ENCODE measurements around the gene ST13. TPM values are rescaled to one million over a fixed set of nuclear protein-coding genes. Genes with fewer than 3 reads are reported as not detected.

Gene ST13
- polyA plus RNA-seq, 1 donor from 2014 or later: 195 TPM

DNA sequence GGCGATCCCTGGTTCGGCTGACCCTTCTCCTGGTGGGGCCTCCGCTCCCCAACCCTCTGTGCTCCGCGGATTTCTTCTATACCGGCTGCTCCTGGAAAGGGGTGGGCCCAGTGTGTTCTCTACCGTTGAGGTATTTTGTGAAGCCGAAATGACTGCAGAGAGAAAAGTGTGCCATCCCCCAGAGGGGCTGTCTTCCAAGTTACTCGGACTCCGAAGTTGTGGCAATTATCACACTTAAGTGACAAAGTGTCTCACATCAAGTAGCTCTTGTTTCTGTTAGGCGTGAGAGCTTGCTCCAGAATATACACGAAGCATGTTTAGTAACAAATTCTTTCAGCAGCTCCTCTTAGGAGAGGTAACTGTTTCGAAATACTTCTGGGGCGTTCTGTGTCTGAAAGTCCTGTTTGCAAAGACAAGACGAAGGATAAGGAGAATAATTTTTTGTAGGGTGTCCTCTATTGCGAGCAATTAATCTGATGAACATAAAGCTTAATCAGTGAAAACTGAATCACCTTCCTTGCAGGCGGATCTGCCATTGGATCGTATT is 943 bp upstream of the ST13 start:
- Histone ChIP-seq H3F3A (ENCODE audit: insufficient read depth, low read length, poor library complexity, severe bottlenecking) (peaks cover 4% of the 10 kb centered on the region), H3K9ac (ENCODE audit: low read length) (peak overlapping the region; percentile 92), H3K4me3 (ENCODE audit: low read length) (peak overlapping the region; percentile 85), H3K4me2 (ENCODE audit: low read length) (peak overlapping the region; percentile 71), H2AFZ (ENCODE audit: low read depth, low read length) (peak overlapping the region; percentile 95), H3K9me3 (ENCODE audit: low read length) (no peaks in the 10 kb centered on the region), H3K36me3 (ENCODE audit: insufficient read depth, low read length) (no peaks in the 10 kb centered on the region), H3K79me2 (replicated peaks; ENCODE audit: insufficient read depth, low read length) (peaks cover 75% of the 10 kb centered on the region), H3K27ac (ENCODE audit: low read length) (peak overlapping the region; percentile 97), H4K20me1 (ENCODE audit: insufficient read depth) (peaks cover 3% of the 10 kb centered on the region), H3K27me3 (ENCODE audit: insufficient read depth, low read depth, low read length) (no peaks in the 10 kb centered on the region), H3K9me2 (ENCODE audit: insufficient read depth, low read length) (no peaks in the 10 kb centered on the region)
- TF ChIP-seq CTCF (IDR thresholded peaks at IDR 0.05; ENCODE audit: poor library complexity, severe bottlenecking) (no peak), MXI1 (conservative IDR thresholded peaks at IDR 0.05; ENCODE audit: poor library complexity, severe bottlenecking) (peak; percentile 2)

- TF ChIP-seq POLR2AphosphoS5 (IDR thresholded peaks at IDR 0.05) (no peak), CTCF (IDR thresholded peaks at IDR 0.05; ENCODE audit: poor library complexity, severe bottlenecking) (no peak), RAD21 (conservative IDR thresholded peaks at IDR 0.05) (no peak), SMC3 (conservative IDR thresholded peaks at IDR 0.05; ENCODE audit: poor library complexity) (peak; percentile 16), REST (IDR thresholded peaks at IDR 0.05; ENCODE audit: borderline replicate concordance) (peak; percentile 44), EP300 (conservative IDR thresholded peaks at IDR 0.05; ENCODE audit: poor library complexity, severe bottlenecking) (no peak), TAF1 (IDR thresholded peaks at IDR 0.05; ENCODE audit: low read depth) (peak; percentile 69), EZH2 (IDR thresholded peaks at IDR 0.05; ENCODE audit: borderline replicate concordance, insufficient read depth, low read length, poor library complexity, severe bottlenecking) (no peak), MXI1 (conservative IDR thresholded peaks at IDR 0.05; ENCODE audit: poor library complexity, severe bottlenecking) (peak; percentile 61)
These were observed 393 bp downstream of the ST13 start for GRCh38 chr22:40855979-40856512.

More at GRCh38 chr22:40855979-40856512, 393 bp downstream of the ST13 start:
- Histone ChIP-seq H4K20me1 (ENCODE audit: insufficient read depth) (peaks cover 3% of the 10 kb centered on the region), H3K27me3 (ENCODE audit: insufficient read depth, low read depth, low read length) (no peaks in the 10 kb centered on the region), H3K4me2 (ENCODE audit: low read length) (peak overlapping the region; percentile 56), H3K4me3 (ENCODE audit: low read length) (peak overlapping the region; percentile 85), H3K79me2 (replicated peaks; ENCODE audit: insufficient read depth, low read length) (peaks cover 88% of the 10 kb centered on the region), H3F3A (ENCODE audit: insufficient read depth, low read length, poor library complexity, severe bottlenecking) (peaks cover 4% of the 10 kb centered on the region), H3K9ac (ENCODE audit: low read length) (peak overlapping the region; percentile 92), H3K27ac (ENCODE audit: low read length) (peak overlapping the region; percentile 97), H3K9me3 (ENCODE audit: low read length) (no peaks in the 10 kb centered on the region), H2AFZ (ENCODE audit: low read depth, low read length) (peak overlapping the region; percentile 73), H3K9me2 (ENCODE audit: insufficient read depth, low read length) (no peaks in the 10 kb centered on the region), H3K36me3 (ENCODE audit: insufficient read depth, low read length) (no peaks in the 10 kb centered on the region)

All from neural cell (in vitro differentiated cells).